Epithelial cell of proximal tubule (primary cell): Measurements from ENCODE around the gene EPHA4. TPM values are rescaled to one million over a fixed set of nuclear protein-coding genes. Genes with fewer than 3 reads are reported as not detected.

ENCODE experiments used
- DNase-seq: peaks from one replicate; pipeline ENCODE4 v3.0.0-alpha.2; 2011; ENCODE audit warnings: low read depth
- H3K4me3 ChIP-seq: 2 replicates; pipeline ENCODE4 v1.5.1; 2011; ENCODE audit warnings: low read depth, mild to moderate bottlenecking, low read length
- total RNA-seq: library from RNA; depleted of rRNA; stranded (reverse); fragments of >200 nt; gene quantifications from 2 replicates; pipeline ENCODE4 v1.2.3, GENCODE V29; 2015
- TF ChIP-seq, protein P1 (sequence below): conservative IDR thresholded peaks from 2 replicates; pipeline ENCODE4 v1.5.1; 2012; ENCODE audit warnings: low read depth, mild to moderate bottlenecking, low read length

EPHA4 gene
- total RNA-seq, 1 donor from 2014 or later = 13.3 TPM

DNA sequence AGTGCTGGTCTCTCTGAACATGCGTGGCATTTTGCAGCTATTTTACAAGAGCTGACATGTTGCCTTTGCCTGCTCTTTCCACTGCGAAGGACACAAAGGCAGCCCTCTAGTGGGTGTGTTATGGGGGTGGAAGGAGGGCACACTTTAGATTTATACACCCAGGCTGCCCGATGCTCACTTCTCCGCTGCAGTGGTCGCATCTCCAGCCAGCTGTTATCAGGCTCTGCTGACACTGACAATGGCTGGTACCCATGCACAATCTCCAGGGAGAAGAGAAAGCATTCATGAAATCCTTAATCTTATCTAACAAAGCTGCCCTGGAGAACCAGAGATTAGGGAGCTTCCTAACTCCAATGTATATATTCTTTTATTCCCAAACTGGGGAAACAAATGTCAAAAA lies 113.5 kb downstream of the EPHA4 start:
- H3K4me3 ChIP-seq = no peak overlapping the region
- TF ChIP-seq, protein P1, sequence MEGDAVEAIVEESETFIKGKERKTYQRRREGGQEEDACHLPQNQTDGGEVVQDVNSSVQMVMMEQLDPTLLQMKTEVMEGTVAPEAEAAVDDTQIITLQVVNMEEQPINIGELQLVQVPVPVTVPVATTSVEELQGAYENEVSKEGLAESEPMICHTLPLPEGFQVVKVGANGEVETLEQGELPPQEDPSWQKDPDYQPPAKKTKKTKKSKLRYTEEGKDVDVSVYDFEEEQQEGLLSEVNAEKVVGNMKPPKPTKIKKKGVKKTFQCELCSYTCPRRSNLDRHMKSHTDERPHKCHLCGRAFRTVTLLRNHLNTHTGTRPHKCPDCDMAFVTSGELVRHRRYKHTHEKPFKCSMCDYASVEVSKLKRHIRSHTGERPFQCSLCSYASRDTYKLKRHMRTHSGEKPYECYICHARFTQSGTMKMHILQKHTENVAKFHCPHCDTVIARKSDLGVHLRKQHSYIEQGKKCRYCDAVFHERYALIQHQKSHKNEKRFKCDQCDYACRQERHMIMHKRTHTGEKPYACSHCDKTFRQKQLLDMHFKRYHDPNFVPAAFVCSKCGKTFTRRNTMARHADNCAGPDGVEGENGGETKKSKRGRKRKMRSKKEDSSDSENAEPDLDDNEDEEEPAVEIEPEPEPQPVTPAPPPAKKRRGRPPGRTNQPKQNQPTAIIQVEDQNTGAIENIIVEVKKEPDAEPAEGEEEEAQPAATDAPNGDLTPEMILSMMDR = no peak
- no peak for DNase-seq

DNA sequence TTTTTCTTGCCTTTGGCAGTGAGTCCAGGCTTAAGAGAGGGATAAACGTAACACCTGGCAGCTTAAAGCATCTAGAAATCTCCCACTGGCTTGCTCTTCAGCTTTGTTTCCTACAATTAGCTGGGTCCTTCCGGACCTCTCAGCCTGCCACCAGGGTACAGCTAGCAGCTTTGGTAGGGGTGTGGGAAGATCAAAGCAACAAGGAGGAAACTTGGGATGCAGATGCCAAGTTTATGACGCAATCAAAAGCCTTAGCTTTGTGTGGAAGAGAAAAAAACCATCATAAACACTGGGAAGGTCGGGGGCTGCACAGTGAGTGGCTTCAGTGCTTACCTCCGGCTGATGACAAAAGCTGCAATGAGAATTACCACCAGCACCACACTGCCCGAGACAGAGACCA lies 116.9 kb downstream of the EPHA4 start:
- DNase-seq = no peak

DNA sequence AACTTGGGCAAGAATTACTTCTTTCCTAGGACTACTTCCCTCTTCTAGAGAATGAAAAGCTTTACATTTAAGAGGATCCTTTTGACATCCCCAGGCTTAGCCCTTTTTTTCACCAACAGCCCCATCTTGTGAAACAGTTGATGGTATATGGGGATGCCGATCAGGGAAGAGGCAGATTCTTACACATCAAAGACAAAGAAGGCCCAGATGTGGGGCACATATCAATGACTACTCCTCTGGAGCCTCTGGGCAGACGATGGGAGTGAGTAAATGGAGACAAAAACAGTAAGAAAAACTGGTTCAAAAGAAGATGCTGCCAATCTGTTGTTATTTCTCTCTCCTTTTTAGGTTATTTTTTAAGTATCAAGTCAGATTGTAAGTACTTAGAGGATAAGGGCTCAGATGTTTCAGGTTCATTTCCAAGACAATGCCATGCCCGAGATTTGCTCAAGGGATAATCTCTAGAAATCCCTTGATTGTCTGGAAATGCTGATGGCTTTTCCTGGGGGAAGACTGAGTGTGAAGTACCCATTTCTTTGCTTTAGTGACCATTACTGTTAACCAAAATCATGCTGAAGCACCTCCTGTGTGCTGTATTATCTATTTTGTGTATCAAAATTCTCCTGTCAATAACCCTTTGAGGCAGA lies 117.5 kb downstream of the EPHA4 start:
- TF ChIP-seq, protein P1 = no peak
- DNase-seq = no peak

More for the DNA sequence above, 116.9 kb downstream of the EPHA4 start:
- TF ChIP-seq, protein P1 = no peak
- no peak overlapping the region for H3K4me3 ChIP-seq

DNA sequence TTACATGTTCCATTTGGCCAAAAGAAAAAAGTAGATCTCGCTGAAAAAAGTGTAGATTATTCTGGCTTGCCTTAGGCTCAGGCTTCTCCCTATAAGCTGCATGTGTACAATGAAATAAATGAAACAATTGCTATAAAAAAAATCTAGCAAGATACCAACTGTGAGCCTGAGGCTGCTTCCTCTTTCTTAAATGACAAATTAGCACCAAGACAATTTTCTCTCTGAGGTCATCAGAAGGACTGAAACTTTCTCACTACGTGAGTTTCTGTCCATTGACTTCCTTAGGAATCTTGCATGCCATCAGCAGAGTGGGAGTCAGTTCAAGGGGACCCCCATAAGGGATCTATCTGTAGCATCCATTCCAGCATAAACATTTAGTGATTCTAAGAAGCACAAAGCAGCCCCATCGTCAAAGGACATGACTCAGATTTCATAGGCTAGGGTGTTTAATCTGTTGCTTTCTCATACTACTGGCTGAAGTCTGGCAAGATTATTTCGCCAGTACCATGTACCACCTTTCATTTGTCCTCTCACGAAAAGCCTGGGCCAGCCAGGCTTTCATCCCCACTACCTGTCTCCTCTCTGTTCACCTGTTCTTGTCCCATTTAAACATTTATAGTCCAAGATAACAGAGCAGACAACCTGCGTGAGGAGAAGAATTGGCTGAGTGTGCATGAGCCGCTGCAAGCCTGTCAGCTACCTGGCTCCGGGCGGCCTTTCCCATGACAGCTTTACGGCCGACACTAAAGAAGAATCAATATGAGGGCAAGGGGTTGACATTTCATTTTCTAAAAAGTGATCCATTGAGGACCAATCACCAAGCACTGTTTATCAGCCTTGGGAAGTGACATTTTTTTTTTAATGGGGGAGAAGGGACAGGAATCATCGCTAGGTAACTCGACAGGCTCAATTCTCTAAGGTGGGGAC lies 120.0 kb downstream of the EPHA4 start:
- TF ChIP-seq, protein P1 = no peak
- DNase-seq = no peak
- H3K4me3 ChIP-seq = no peak overlapping the region

More for the DNA sequence above, 117.5 kb downstream of the EPHA4 start:
- no peak overlapping the region for H3K4me3 ChIP-seq

DNA sequence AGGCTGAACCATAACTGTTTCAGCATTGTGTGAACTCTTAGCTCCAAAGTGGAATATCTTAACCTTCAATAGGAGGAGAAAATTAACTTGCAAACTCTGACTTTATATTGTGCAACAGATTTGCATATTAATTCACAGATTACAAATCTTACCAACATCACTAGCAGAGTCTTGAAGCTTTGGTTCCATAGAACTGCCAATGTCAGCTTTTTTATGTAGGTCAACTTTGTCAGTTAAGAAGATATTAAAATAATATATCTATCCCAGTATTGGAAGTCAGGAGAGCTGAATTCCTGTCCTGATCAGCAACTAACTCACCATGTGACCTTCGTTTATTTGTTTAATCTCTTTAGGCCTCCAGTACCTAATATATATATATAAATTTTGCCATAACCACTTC lies 121.8 kb downstream of the EPHA4 start:
- H3K4me3 ChIP-seq = no peak overlapping the region
- TF ChIP-seq, protein P1 = no peak
- no peak for DNase-seq

DNA sequence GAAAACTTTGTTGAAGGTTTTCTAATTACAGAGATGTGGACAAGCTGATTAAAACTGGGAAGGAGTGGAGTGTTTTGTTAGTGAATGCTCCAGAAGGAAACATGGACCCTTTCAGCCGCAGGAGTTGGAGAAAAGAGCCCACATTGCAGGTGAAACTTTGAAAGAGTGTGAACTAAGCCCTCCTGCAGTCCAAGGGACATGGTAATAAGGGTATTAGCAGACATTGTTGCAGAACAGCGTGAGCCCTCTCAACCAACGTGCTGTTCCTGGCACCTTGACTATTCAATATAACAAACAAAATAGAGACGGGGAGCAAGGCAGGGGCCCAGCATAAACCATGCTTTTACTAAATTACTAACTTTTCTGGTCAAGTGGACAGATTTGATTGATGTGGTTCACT lies 122.7 kb downstream of the EPHA4 start:
- H3K4me3 ChIP-seq = no peak overlapping the region
- TF ChIP-seq, protein P1 = no peak
- no peak for DNase-seq
